ENCODE measurements around the gene USP16.

The USP16 gene

DNA sequence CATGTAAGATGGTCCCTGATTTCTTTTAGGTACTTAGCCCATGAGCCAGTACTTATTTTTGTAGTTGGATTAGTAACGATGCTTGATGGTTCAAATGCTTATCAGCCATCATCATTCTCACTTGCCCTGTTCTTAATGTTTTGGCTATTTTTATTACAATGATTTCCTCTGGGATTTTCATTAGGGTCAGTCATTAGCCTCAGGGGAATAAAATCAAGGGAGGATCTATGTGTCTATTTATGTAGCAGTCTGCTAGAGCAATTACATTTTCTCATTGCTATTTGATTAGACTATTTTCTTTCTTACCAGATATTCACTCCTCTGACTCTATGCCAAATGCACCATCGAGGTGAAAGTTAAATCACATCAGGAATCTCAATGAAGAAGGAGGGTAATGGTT is 59.9 kb downstream of the USP16 start:
- Histone ChIP-seq H3K36me3 (ENCODE audit: control insufficient read depth, insufficient read depth, low read length) (no peaks in the 10 kb centered on the region), H3K27ac (no peak overlapping the region), H3K9me3 (ENCODE audit: control insufficient read depth, low read length) (no peaks in the 10 kb centered on the region), H3K4me3 (ENCODE audit: low read depth, low read length) (no peak overlapping the region), H3K79me2 (no peaks in the 10 kb centered on the region), H3K27me3 (ENCODE audit: control insufficient read depth, insufficient read depth, low read length) (no peaks in the 10 kb centered on the region), H2AFZ (no peak overlapping the region), H3K4me2 (ENCODE audit: low read length) (no peak overlapping the region), H3K4me1 (peaks cover 5% of the 10 kb centered on the region), H3K9ac (no peak overlapping the region)
- TF ChIP-seq, protein P1, sequence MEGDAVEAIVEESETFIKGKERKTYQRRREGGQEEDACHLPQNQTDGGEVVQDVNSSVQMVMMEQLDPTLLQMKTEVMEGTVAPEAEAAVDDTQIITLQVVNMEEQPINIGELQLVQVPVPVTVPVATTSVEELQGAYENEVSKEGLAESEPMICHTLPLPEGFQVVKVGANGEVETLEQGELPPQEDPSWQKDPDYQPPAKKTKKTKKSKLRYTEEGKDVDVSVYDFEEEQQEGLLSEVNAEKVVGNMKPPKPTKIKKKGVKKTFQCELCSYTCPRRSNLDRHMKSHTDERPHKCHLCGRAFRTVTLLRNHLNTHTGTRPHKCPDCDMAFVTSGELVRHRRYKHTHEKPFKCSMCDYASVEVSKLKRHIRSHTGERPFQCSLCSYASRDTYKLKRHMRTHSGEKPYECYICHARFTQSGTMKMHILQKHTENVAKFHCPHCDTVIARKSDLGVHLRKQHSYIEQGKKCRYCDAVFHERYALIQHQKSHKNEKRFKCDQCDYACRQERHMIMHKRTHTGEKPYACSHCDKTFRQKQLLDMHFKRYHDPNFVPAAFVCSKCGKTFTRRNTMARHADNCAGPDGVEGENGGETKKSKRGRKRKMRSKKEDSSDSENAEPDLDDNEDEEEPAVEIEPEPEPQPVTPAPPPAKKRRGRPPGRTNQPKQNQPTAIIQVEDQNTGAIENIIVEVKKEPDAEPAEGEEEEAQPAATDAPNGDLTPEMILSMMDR (IDR thresholded peaks at IDR 0.05) = no peak

DNA sequence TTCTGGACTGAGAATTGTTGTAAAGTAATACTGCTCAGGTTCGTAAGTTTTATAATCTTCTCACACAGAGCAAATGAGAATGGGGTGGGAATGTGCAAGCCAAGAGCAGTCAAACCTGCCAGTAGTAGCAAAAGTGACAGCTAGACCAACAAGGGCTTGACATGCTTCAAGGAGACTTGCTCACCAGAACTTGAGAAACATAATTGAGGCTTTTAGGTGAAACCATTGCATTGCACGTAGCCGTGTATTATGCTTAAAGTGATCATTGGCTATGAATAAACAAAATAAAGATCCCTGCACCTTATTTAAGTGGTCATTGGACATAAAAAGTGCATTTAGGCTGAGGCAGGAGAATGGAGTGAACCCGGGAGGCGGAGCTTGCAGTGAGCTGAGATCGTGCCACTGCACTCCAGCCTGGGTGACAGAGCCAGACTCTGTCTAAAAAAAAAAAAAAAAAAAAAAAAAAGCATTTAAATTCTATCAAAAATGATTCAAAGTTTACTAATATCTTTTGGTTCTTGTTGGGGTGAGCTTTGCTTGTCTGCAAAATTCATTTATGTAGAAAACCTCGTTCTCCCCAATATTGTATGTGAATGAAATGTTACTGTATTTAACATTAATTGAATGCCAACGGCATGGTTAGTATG is 60.8 kb downstream of the USP16 start:
- H3K4me2 ChIP-seq (ENCODE audit: low read length) = no peak overlapping the region
- no peak overlapping the region for H2AFZ ChIP-seq
- no peak overlapping the region for H3K9ac ChIP-seq
- H3K9me3 ChIP-seq (ENCODE audit: control insufficient read depth, low read length) = no peaks in the 10 kb centered on the region
- peaks cover 3% of the 10 kb centered on the region for H3K4me1 ChIP-seq
- no peak overlapping the region for H3K4me3 ChIP-seq (ENCODE audit: low read depth, low read length)
- no peak overlapping the region for H3K27ac ChIP-seq
- H3K36me3 ChIP-seq (ENCODE audit: control insufficient read depth, insufficient read depth, low read length) = no peaks in the 10 kb centered on the region
- no peaks in the 10 kb centered on the region for H3K79me2 ChIP-seq
- H3K27me3 ChIP-seq (ENCODE audit: control insufficient read depth, insufficient read depth, low read length) = no peaks in the 10 kb centered on the region
- TF ChIP-seq, protein P1 (IDR thresholded peaks at IDR 0.05) = no peak

DNA sequence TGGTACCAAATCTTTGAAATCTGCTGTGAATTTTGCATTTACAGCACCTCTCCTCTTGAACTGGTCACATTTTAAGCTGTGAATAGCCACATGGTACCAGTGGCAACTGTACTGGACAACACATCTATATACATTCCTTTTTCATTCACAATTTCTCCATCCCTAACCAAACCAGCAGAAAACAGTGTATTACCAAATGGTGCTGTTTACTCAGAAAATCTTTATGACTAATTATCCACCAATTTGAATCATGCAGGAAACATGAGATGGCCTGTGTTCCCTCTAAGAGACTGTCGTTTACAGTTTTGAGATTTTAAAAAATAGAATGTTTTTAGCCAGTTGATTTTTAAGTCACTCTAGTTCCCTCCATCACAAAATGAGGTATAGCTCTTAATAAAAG is 66.6 kb downstream of the USP16 start:
- Histone ChIP-seq H3K27ac (no peak overlapping the region), H3K27me3 (ENCODE audit: control insufficient read depth, insufficient read depth, low read length) (no peaks in the 10 kb centered on the region), H3K4me3 (ENCODE audit: low read depth, low read length) (no peak overlapping the region), H3K4me2 (ENCODE audit: low read length) (no peak overlapping the region), H3K9me3 (ENCODE audit: control insufficient read depth, low read length) (no peaks in the 10 kb centered on the region), H3K36me3 (ENCODE audit: control insufficient read depth, insufficient read depth, low read length) (no peaks in the 10 kb centered on the region), H3K79me2 (no peaks in the 10 kb centered on the region), H3K9ac (no peak overlapping the region), H3K4me1 (no peaks in the 10 kb centered on the region), H2AFZ (no peak overlapping the region)
- TF ChIP-seq, protein P1 (IDR thresholded peaks at IDR 0.05) = no peak

DNA sequence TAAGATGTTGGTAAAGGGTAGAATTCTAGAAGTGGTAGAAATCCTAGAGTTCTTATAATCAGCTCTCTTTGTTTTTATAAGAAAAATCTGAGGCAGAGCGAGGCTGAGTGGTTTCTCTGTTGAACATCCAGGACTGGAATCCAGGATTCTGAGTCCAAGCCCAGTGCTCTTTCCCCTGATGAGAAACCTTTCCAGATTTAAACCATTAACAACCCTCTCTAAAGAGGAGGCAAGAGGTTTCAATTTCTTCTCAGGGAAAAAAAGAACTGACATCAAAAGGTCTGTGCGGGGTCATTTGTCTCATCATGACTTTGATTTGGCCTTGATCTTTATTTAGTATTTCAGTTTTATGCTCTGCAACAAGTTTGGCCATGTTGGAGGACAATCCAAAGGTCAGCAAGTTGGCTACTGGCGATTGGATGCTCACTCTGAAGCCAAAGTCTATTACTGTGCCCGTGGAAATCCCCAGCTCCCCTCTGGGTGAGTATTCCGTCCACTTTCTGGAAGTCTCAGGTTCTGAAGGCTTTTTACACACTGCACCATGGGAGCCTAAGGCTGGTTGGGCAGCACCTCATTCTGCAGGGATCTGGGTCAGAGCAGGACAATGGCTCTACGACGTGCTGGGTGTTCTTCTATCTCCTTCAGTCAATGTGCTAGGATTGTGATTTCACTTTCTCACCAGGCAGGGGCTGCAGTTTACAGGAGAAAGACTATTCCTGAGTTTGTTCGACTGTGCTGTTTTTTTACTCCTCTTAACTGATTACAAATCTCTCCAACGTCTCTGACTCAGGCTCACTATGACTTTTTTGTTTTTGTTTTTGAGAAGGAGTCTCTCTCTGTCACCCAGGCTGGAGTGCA is 67.9 kb downstream of the USP16 start:
- Histone ChIP-seq H3K27ac (no peak overlapping the region), H3K9ac (no peak overlapping the region), H3K79me2 (no peaks in the 10 kb centered on the region), H3K9me3 (ENCODE audit: control insufficient read depth, low read length) (no peaks in the 10 kb centered on the region), H2AFZ (no peak overlapping the region), H3K36me3 (ENCODE audit: control insufficient read depth, insufficient read depth, low read length) (no peaks in the 10 kb centered on the region), H3K4me2 (ENCODE audit: low read length) (no peak overlapping the region), H3K27me3 (ENCODE audit: control insufficient read depth, insufficient read depth, low read length) (no peaks in the 10 kb centered on the region), H3K4me3 (ENCODE audit: low read depth, low read length) (no peak overlapping the region), H3K4me1 (no peaks in the 10 kb centered on the region)
- TF ChIP-seq, protein P1 (IDR thresholded peaks at IDR 0.05) = no peak
